ENCODE results near the gene SULT1A2.
"Not testable (repeated sequence)": the region's sequence is repeated elsewhere in the genome, so short reads cannot be mapped to it uniquely, and the experiment has no call there.

The SULT1A2 gene

DNA sequence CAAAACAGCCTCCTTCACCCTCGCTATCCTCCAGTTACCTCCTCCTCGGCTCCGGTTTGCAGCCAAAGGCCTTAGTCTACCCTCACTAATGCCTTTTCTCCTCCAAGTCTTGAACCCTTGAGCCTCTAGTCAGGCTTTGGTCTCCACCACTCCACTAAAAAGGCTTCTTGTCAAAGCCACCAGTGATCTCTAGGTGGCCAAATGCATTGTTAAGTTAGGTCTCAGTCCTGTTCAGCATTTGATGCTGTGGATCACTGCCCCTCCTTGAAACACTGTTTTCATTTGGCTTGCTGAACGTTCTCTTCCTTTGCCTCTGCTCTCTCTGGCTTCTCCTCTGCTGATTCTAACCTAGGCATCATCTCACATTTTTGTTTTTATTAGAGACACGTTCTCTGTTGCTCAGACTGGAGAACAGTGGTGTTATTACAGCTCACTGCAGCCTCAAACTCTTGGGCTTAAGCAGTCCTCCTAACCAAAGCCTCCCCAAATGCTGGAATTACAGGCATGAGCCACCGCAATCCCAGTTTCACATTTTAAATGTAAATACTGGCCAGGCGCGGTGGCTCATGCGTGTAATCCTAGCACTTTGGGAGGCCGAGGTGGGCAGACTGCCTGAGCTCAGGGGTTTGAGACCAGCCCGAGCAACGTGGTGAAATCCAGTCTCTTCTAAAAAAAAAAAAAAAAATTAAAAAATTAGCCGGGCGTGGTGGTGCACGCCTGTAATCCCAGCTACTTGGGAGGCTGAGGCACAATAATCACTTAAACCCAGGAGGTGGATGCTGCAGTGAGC lies 42.0 kb downstream of the SULT1A2 start:
- no peak for DNase-seq

GRCh38 chr16:28553776-28554633 lies 42.8 kb downstream of the SULT1A2 start, which contains the start of gene SGF29:
Gene SGF29 (plus strand): TSS chr16:28553920. CDS start chr16:28581070, 27,150 bp downstream.
- peak; percentile 89 for DNase-seq

- DNase-seq, result no peak
Observed at GRCh38 chr16:28549301-28549899, 47.5 kb downstream of the SULT1A2 start.

DNA sequence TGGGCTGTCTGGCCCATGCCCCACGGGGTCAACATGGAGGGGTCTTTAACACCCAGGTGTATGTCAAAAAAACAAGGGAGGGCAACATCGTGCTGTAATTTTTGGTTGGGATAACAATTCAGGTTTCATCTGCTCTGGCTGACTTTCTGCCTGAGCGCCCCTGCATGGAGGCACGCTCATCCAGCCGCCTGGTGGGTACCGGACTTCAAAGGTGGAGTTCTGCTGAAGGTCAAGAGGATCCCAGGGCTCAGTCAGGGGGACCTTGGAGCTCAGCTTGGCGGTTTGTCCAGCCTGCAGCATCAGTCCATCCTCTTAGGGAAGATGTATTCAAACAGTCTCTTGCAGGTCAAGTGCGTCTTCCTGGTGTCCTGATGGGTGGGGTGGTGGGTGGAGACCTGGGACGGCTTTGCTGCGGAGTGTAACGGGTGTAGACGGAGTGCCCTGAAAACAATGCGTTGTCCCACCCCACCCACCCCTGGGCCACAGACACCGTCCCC lies 48.5 kb downstream of the SULT1A2 start:
- DNase-seq, result no peak

DNA sequence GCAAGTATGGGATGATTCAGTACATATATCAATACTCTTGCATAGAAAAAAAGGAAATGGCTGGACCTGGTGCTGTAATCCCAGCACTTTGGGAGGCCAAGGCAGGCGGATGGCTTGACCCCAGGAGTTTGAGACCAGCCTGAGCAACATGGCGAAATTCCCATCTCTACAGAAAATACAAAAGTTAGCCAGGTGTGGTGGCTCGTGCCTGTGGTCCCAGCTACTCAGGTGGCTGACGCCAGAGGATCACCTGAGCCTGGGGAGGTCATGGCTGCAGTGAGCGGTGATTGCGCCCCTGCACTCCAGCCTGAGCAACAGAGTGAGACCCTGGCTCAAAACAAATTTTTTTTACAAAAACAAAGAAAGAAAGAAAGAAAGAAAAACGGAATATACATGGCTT lies 50.2 kb downstream of the SULT1A2 start:
- no peak for DNase-seq

GRCh38 chr16:28545964-28546363 lies 50.9 kb downstream of the SULT1A2 start:
- DNase-seq, result not testable (repeated sequence)

- no peak for DNase-seq
Observed at GRCh38 chr16:28544998-28545397, 51.9 kb downstream of the SULT1A2 start.

- no peak for DNase-seq
Observed at GRCh38 chr16:28543072-28543471, 53.8 kb downstream of the SULT1A2 start.

- DNase-seq, result no peak
Observed at GRCh38 chr16:28542646-28543045, 54.2 kb downstream of the SULT1A2 start.

Data from EL (cell line).